Measurements from ENCODE around the gene SOWAHA. TPM values are rescaled to one million over a fixed set of nuclear protein-coding genes. Genes with fewer than 3 reads are reported as not detected.

SOWAHA gene
- total RNA-seq, 1 experiment from 2014 or later, result 0.04 TPM

DNA sequence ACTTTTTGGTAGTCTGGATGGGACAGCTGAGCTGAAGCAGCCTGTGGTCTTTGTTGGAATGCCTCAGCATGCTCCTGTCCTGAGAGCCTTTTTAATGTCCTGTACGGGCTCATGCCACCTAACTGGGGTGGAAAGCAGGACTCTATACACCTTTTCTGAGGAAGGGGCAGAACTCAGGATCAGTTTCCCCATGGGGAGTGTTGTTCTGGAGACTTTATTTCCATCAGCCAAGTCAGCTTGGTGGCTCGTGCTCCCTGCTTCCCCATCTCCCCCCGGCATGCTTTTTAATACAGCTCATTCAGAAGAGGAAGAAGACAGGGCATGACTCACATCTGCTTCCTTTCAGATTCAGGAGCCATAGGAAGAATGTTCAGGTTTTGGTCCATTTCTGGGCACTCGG, 31.0 kb upstream of the SOWAHA start:
- Histone ChIP-seq H4K20me1 (ENCODE audit: low read length) (no peaks in the 10 kb centered on the region), H2AFZ (ENCODE audit: low read length) (peak overlapping the region; percentile 89), H3K79me2 (ENCODE audit: low read length) (no peaks in the 10 kb centered on the region), H3K9me2 (replicated peaks; ENCODE audit: low read length) (no peaks in the 10 kb centered on the region), H3K4me2 (ENCODE audit: low read length) (peak overlapping the region; percentile 53), H3K9ac (ENCODE audit: low read length) (no peak overlapping the region), H3K36me3 (ENCODE audit: low read depth, low read length) (no peaks in the 10 kb centered on the region), H3K9me3 (ENCODE audit: low read length) (no peaks in the 10 kb centered on the region), H3F3A (ENCODE audit: low read length, unreplicated experiment) (no peaks in the 10 kb centered on the region), H3K27me3 (ENCODE audit: low read length) (no peaks in the 10 kb centered on the region), H3K4me1 (ENCODE audit: insufficient read depth, low read length) (peaks cover 15% of the 10 kb centered on the region), H3K4me3 (ENCODE audit: low read length) (no peak overlapping the region), H3K27ac (ENCODE audit: low read length) (no peak overlapping the region)
- POLR2A ChIA-PET (ENCODE audit: unreplicated experiment), result no interaction called here
- BruUV-seq (replicated peaks), result no TSS peak
- TF ChIP-seq EZH2 (IDR thresholded peaks at IDR 0.05; ENCODE audit: low read length, unreplicated experiment) (no peak), EZH2phosphoT487 (IDR thresholded peaks at IDR 0.05; ENCODE audit: borderline replicate concordance, low read length) (no peak)
- TF ChIP-seq, protein P1, sequence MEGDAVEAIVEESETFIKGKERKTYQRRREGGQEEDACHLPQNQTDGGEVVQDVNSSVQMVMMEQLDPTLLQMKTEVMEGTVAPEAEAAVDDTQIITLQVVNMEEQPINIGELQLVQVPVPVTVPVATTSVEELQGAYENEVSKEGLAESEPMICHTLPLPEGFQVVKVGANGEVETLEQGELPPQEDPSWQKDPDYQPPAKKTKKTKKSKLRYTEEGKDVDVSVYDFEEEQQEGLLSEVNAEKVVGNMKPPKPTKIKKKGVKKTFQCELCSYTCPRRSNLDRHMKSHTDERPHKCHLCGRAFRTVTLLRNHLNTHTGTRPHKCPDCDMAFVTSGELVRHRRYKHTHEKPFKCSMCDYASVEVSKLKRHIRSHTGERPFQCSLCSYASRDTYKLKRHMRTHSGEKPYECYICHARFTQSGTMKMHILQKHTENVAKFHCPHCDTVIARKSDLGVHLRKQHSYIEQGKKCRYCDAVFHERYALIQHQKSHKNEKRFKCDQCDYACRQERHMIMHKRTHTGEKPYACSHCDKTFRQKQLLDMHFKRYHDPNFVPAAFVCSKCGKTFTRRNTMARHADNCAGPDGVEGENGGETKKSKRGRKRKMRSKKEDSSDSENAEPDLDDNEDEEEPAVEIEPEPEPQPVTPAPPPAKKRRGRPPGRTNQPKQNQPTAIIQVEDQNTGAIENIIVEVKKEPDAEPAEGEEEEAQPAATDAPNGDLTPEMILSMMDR (conservative IDR thresholded peaks at IDR 0.05; ENCODE audit: low read depth, low read length), result no peak
- DNase-seq (peak; percentile 53), ATAC-seq (peak; percentile 60; the same call in 1 of the 2 replicates)
- intact Hi-C loops (cut with micrococcal nuclease), result no loop called here
- CTCF ChIA-PET, result interaction anchor here (0.6 to 0.8 kb wide), 2 partner anchors 15 to 33 kb away, joined by 3 to 5 read pairs; no protein-coding TSS in a partner anchor

DNA sequence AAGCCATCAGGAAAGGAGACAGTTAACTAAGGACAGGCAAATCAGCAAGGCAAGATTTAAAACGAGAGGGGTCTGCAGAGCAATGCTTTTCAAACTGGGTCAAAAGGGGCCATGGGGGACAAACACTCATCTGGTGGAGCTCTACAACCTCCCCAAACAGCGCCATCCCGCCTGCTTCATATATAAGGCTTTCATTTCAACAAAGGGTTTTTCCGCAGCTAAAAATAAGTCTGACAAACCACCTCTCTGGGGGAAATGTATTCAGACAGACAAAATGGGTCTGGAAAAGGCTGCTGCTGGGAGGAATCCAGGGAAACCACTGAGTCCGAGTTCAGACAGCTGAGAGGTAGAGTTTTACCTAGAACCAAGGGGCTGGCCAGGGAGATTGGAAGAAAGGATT, 27.7 kb upstream of the SOWAHA start:
- ATAC-seq, result no peak
- no peaks in the 10 kb centered on the region for H4K20me1 ChIP-seq (ENCODE audit: low read length)
- ChIA-PET CTCF (no interaction called here), POLR2A (ENCODE audit: unreplicated experiment) (no interaction called here)
- H2AFZ ChIP-seq (ENCODE audit: low read length), result no peak overlapping the region
- H3K36me3 ChIP-seq (ENCODE audit: low read depth, low read length), result no peaks in the 10 kb centered on the region
- H3K9me3 ChIP-seq (ENCODE audit: low read length), result no peaks in the 10 kb centered on the region
- TF ChIP-seq, protein P1 (conservative IDR thresholded peaks at IDR 0.05; ENCODE audit: low read depth, low read length), result no peak
- TF ChIP-seq EZH2 (IDR thresholded peaks at IDR 0.05; ENCODE audit: low read length, unreplicated experiment) (no peak), EZH2phosphoT487 (IDR thresholded peaks at IDR 0.05; ENCODE audit: borderline replicate concordance, low read length) (no peak)
- H3K9ac ChIP-seq (ENCODE audit: low read length), result no peak overlapping the region
- intact Hi-C loops (cut with micrococcal nuclease), result no loop called here
- no peak overlapping the region for H3K27ac ChIP-seq (ENCODE audit: low read length)
- H3K4me3 ChIP-seq (ENCODE audit: low read length), result no peak overlapping the region
- no peaks in the 10 kb centered on the region for H3F3A ChIP-seq (ENCODE audit: low read length, unreplicated experiment)
- H3K79me2 ChIP-seq (ENCODE audit: low read length), result no peaks in the 10 kb centered on the region
- no peak for DNase-seq
- no peaks in the 10 kb centered on the region for H3K9me2 ChIP-seq (replicated peaks; ENCODE audit: low read length)
- H3K27me3 ChIP-seq (ENCODE audit: low read length), result no peaks in the 10 kb centered on the region
- H3K4me1 ChIP-seq (ENCODE audit: insufficient read depth, low read length), result peaks cover 8% of the 10 kb centered on the region; the same call in 1 of the 2 replicates
- H3K4me2 ChIP-seq (ENCODE audit: low read length), result no peak overlapping the region
- no TSS peak for BruUV-seq (replicated peaks)

DNA sequence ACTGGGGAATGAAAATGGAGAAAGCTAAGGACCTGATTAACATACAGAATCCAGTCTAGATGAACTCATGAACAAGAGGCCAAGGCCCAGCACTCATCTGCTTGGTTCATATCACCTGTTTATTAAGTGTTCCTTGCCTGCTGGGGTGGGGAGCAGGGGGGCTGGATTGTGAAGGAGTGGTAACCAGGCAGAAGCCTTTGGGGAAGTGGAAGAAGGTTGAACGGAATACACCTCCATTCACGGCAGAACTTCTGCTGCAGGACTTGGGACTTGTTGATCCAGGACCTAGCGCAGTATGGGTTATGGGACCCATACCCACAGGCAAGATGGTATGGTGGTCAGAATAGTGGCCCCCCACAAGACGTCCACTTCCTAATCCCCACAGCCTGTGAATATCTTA, 27.2 kb upstream of the SOWAHA start:
- intact Hi-C loops (cut with micrococcal nuclease), result no loop called here
- Histone ChIP-seq H3F3A (ENCODE audit: low read length, unreplicated experiment) (no peaks in the 10 kb centered on the region), H3K4me2 (ENCODE audit: low read length) (no peak overlapping the region), H3K9me2 (replicated peaks; ENCODE audit: low read length) (no peaks in the 10 kb centered on the region), H3K4me1 (ENCODE audit: insufficient read depth, low read length) (peaks cover 8% of the 10 kb centered on the region; the same call in 1 of the 2 replicates), H3K27ac (ENCODE audit: low read length) (no peak overlapping the region), H3K79me2 (ENCODE audit: low read length) (no peaks in the 10 kb centered on the region), H3K4me3 (ENCODE audit: low read length) (no peak overlapping the region), H2AFZ (ENCODE audit: low read length) (no peak overlapping the region), H3K36me3 (ENCODE audit: low read depth, low read length) (no peaks in the 10 kb centered on the region), H3K9me3 (ENCODE audit: low read length) (no peaks in the 10 kb centered on the region), H3K9ac (ENCODE audit: low read length) (no peak overlapping the region), H4K20me1 (ENCODE audit: low read length) (no peaks in the 10 kb centered on the region), H3K27me3 (ENCODE audit: low read length) (no peaks in the 10 kb centered on the region)
- CTCF ChIA-PET, result no interaction called here
- ATAC-seq (no peak), DNase-seq (no peak)
- BruUV-seq (replicated peaks), result no TSS peak
- POLR2A ChIA-PET (ENCODE audit: unreplicated experiment), result no interaction called here
- TF ChIP-seq, protein P1 (conservative IDR thresholded peaks at IDR 0.05; ENCODE audit: low read depth, low read length), result no peak
- TF ChIP-seq EZH2 (IDR thresholded peaks at IDR 0.05; ENCODE audit: low read length, unreplicated experiment), result no peak
- TF ChIP-seq EZH2phosphoT487 (IDR thresholded peaks at IDR 0.05; ENCODE audit: borderline replicate concordance, low read length), result no peak

All from PC-3 (cell line).